Measurements from ENCODE around the gene CNOT11.
"Not testable (repeated sequence)": the region's sequence is repeated elsewhere in the genome, so short reads cannot be mapped to it uniquely, and the experiment has no call there.

CNOT11 gene

GRCh38 chr2:101248756-101249155 lies 3.9 kb upstream of the CNOT11 start:
- not testable (repeated sequence) for DNase-seq

- DNase-seq, result no peak
Measured at GRCh38 chr2:101249826-101250225, 2.9 kb upstream of the CNOT11 start.

- not testable (repeated sequence) for DNase-seq
Measured at GRCh38 chr2:101251246-101251781, 1.4 kb upstream of the CNOT11 start.

GRCh38 chr2:101251844-101252407 lies 760 bp upstream of the CNOT11 start:
- peak; percentile 49 for DNase-seq

- peak; percentile 6 for DNase-seq
Measured at GRCh38 chr2:101253013-101253702, 472 bp downstream of the CNOT11 start.

- no peak for DNase-seq
Measured at GRCh38 chr2:101253703-101254450, 1.2 kb downstream of the CNOT11 start.

GRCh38 chr2:101255501-101255900 lies 2.8 kb downstream of the CNOT11 start:
- no peak for DNase-seq

GRCh38 chr2:101256316-101256715 lies 3.6 kb downstream of the CNOT11 start:
- no peak for DNase-seq

GRCh38 chr2:101258804-101259203 lies 6.1 kb downstream of the CNOT11 start:
- no peak for DNase-seq

GRCh38 chr2:101262142-101262541 lies 9.5 kb downstream of the CNOT11 start:
- no peak for DNase-seq

- no peak for DNase-seq
Measured at GRCh38 chr2:101263377-101263800, 10.7 kb downstream of the CNOT11 start.

GRCh38 chr2:101264360-101264939 lies 11.8 kb downstream of the CNOT11 start:
- no peak for DNase-seq

GRCh38 chr2:101265893-101266499 lies 13.3 kb downstream of the CNOT11 start:
- DNase-seq, result no peak

- no peak for DNase-seq
Measured at GRCh38 chr2:101267671-101268656, 15.3 kb downstream of the CNOT11 start.

GRCh38 chr2:101270700-101271259 lies 18.1 kb downstream of the CNOT11 start:
- DNase-seq, result no peak

GRCh38 chr2:101272045-101272784 lies 19.5 kb downstream of the CNOT11 start:
- no peak for DNase-seq

- DNase-seq, result no peak
Measured at GRCh38 chr2:101273056-101273455, 20.4 kb downstream of the CNOT11 start.

- DNase-seq, result no peak
Measured at GRCh38 chr2:101274142-101274541, 21.5 kb downstream of the CNOT11 start.

GRCh38 chr2:101277111-101277510 lies 24.4 kb downstream of the CNOT11 start:
- DNase-seq, result no peak

GRCh38 chr2:101278925-101279324 lies 26.2 kb downstream of the CNOT11 start:
- DNase-seq, result no peak

GRCh38 chr2:101281482-101281881 lies 28.8 kb downstream of the CNOT11 start:
- no peak for DNase-seq

Data from NCI-H2029 treated with DMSO at 0.1 percent for 48 hours (cell line).